Liver (tissue), 9 donors: Measurements from ENCODE around the gene RBM38. TPM values are rescaled to one million over a fixed set of nuclear protein-coding genes. Genes with fewer than 3 reads are reported as not detected.
"Not testable (repeated sequence)": the region's sequence is repeated elsewhere in the genome, so short reads cannot be mapped to it uniquely, and the experiment has no call there.

ENCODE experiments used
- DNase-seq: peaks from one replicate; pipeline ENCODE4 v3.0.0-alpha.2; 2017; ENCODE audit warnings: low spot score
- H3K27ac ChIP-seq, 2 donors: one replicate each; pipeline ENCODE4 v1.7.0; 2013; ENCODE audit warnings: inconsistent platforms in 2 of 2, low read length in 2 of 2, control low read depth in 1 of 2, low read depth in 1 of 2, mild to moderate bottlenecking in 1 of 2
- H3K27me3 ChIP-seq, 4 donors: one replicate each; pipeline versions ENCODE4 v1.6.1 to v1.7.0; 2013; ENCODE audit warnings: low read length in 3 of 4, inconsistent platforms in 1 of 4, mild to moderate bottlenecking in 1 of 4, moderate library complexity in 1 of 4; ENCODE audit not compliant: control insufficient read depth in 4 of 4, insufficient read depth in 4 of 4
- H3K36me3 ChIP-seq, 4 donors: one replicate each; pipeline versions ENCODE4 v1.6.1 to v1.7.0; 2013; ENCODE audit warnings: low read length in 3 of 4, mild to moderate bottlenecking in 3 of 4, low read depth in 1 of 4, moderate library complexity in 1 of 4; ENCODE audit not compliant: control insufficient read depth in 4 of 4, insufficient read depth in 3 of 4
- H3K4me1 ChIP-seq, 4 donors: one replicate each; pipeline versions ENCODE4 v1.6.1 to v1.7.0; 2013; ENCODE audit warnings: low read length in 3 of 4, mild to moderate bottlenecking in 3 of 4, moderate library complexity in 1 of 4; ENCODE audit not compliant: control insufficient read depth in 4 of 4, insufficient read depth in 4 of 4
- H3K4me3 ChIP-seq, 3 donors: one replicate each; pipeline versions ENCODE4 v1.6.1 to v1.7.0; 2013; ENCODE audit warnings: low read length in 3 of 3, control low read depth in 1 of 3, low read depth in 1 of 3, mild to moderate bottlenecking in 1 of 3
- H3K9ac ChIP-seq, 2 donors: one replicate each; pipeline ENCODE4 v1.7.0; 2013; ENCODE audit warnings: low read length in 2 of 2, mild to moderate bottlenecking in 2 of 2, moderate library complexity in 2 of 2, control low read depth in 1 of 2, low read depth in 1 of 2
- H3K9me3 ChIP-seq, 4 donors: one replicate each; pipeline versions ENCODE4 v1.6.1 to v1.7.0; 2013; ENCODE audit warnings: low read length in 3 of 4; ENCODE audit not compliant: control insufficient read depth in 4 of 4
- FOXA1 ChIP-seq: IDR thresholded peaks from 2 replicates; pipeline ENCODE4 v1.6.1; 2016; ENCODE audit warnings: antibody characterized with exemption
- GABPA ChIP-seq, 2 donors: IDR thresholded peaks in 1 of 2; conservative IDR thresholded peaks in 1 of 2; 2 replicates each; pipeline ENCODE4 v1.6.1; 2016; ENCODE audit warnings: antibody characterized with exemption in 2 of 2, mild to moderate bottlenecking in 1 of 2, moderate library complexity in 1 of 2
- HNF4G ChIP-seq: IDR thresholded peaks from 2 replicates; pipeline ENCODE4 v1.6.1; 2016; ENCODE audit warnings: antibody characterized with exemption
- JUND ChIP-seq, 2 donors: IDR thresholded peaks; 2 replicates each; pipeline ENCODE4 v1.6.1; 2016; ENCODE audit warnings: antibody characterized with exemption in 2 of 2
- NR2F2 ChIP-seq: IDR thresholded peaks from 2 replicates; pipeline ENCODE4 v1.6.1; 2016; ENCODE audit warnings: antibody characterized with exemption
- RXRA ChIP-seq, 2 donors: IDR thresholded peaks; 2 replicates each; pipeline ENCODE4 v1.6.1; 2017 to 2018; ENCODE audit warnings: antibody characterized with exemption in 2 of 2, mild to moderate bottlenecking in 1 of 2
- SP1 ChIP-seq: IDR thresholded peaks from 2 replicates; pipeline ENCODE4 v1.6.1; 2018; ENCODE audit warnings: antibody characterized with exemption, mild to moderate bottlenecking
- TAF1 ChIP-seq: conservative IDR thresholded peaks from 2 replicates; pipeline ENCODE4 v1.6.1; 2016; ENCODE audit warnings: antibody characterized with exemption, mild to moderate bottlenecking
- YY1 ChIP-seq: IDR thresholded peaks from 2 replicates; pipeline ENCODE4 v1.6.1; 2016; ENCODE audit warnings: antibody characterized with exemption, mild to moderate bottlenecking
- WGBS: extraction: QIAGEN DNeasy Blood & Tissue Kit; methylation state at CpG from one replicate; pipeline ENCODE4 v1.1.7; 2013; 5-methylcytosine and 5-hydroxymethylcytosine counted together
- polyA plus RNA-seq, 2 donors: library from polyadenylated mRNA; stranded (reverse) in 1 of 2; unstranded in 1 of 2; fragments of 200-250 nt in 1 of 2; fragments of >200 nt in 1 of 2; fragmentation: Nextera tagmentation in 1 of 2; extraction: Ambion mirVana in 1 of 2; gene quantifications; one replicate each; pipeline versions ENCODE4 v1.2.1 to v1.2.3, GENCODE V29; 2013 to 2015
- total RNA-seq, 2 donors: library from RNA; depleted of rRNA; stranded (reverse); fragments of >200 nt; gene quantifications; one replicate each; pipeline ENCODE4 v1.2.3, GENCODE V29; 2014
- TF ChIP-seq, protein P1 (sequence below): IDR thresholded peaks from 2 replicates; pipeline ENCODE4 v1.6.1; 2016; ENCODE audit warnings: antibody characterized with exemption
- TF ChIP-seq, protein P2 (sequence below): IDR thresholded peaks from 2 replicates; pipeline ENCODE4 v1.6.1; 2016; ENCODE audit warnings: antibody characterized with exemption
- TF ChIP-seq, protein P3 (sequence below): fragments of 150-350 bp; IDR thresholded peaks from 2 replicates; pipeline ENCODE4 v1.5.1; 2017; ENCODE audit warnings: improper control_type of control experiment, low read depth, low read length; ENCODE audit not compliant: missing input control
- TF ChIP-seq, protein P4 (sequence below): IDR thresholded peaks from 2 replicates; pipeline ENCODE4 v1.6.1; 2016; ENCODE audit warnings: antibody characterized with exemption, mild to moderate bottlenecking
- donor health status: healthy.
- donor health status: healthy.
- donor health status: healthy.
- donor health status: healthy.
- donor health status: healthy.

RBM38 gene
- total and polyA plus RNA-seq, 4 donors = 1.4 to 258 (median 6.0) TPM

DNA sequence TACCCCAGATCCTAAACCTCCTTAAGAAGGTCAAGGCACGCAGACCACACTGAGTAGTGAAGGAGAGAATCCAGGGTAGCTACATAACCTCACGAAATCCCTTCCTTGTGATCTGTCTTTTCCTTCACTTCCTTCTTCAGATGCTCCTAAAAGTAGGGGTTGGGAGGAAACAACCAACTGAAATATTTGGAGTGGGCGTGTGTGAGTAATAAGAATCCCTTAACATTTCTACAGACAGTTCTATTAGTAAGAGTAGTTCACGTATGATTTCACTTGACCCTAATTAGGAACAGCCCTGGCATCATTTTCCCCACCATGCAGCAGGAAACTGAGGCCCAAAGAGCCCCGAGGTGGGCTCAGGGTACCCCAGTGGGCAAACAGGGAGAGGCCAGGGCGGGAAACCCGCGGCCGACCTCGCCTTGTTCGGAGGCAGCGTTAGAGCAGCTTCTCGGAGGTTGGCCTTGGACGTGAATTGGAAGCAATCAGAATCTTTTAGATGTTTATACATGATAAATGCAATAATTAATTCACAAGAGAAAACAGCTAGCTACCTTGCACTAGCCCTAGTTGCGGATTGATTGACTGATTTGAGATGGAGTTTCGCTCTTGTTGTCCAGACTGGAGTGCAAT is 41.0 kb upstream of the RBM38 start:
- 91% methylated on average over 16 of the region's 16 CpGs for WGBS
- H3K36me3 ChIP-seq = peaks cover 8 to 15% (median 12%) of the 10 kb centered on the region in 4 donors
- H3K4me3 ChIP-seq = no peak overlapping the region
- H3K9ac ChIP-seq = no peak overlapping the region
- H3K27ac ChIP-seq = no peak overlapping the region
- no peaks in the 10 kb centered on the region for H3K9me3 ChIP-seq
- DNase-seq = no peak
- H3K27me3 ChIP-seq = no peaks in the 10 kb centered on the region
- H3K4me1 ChIP-seq = peaks cover 4 to 14% (median 10%) of the 10 kb centered on the region in 4 donors
- TF ChIP-seq RXRA (IDR thresholded peaks at IDR 0.05) (no peak), HNF4G (no peak), TAF1 (no peak), GABPA (IDR thresholded peaks at IDR 0.05 in 1 of 2, conservative IDR thresholded peaks at IDR 0.05 in 1 of 2) (no peak), JUND (IDR thresholded peaks at IDR 0.05) (no peak)
- TF ChIP-seq, protein P1, sequence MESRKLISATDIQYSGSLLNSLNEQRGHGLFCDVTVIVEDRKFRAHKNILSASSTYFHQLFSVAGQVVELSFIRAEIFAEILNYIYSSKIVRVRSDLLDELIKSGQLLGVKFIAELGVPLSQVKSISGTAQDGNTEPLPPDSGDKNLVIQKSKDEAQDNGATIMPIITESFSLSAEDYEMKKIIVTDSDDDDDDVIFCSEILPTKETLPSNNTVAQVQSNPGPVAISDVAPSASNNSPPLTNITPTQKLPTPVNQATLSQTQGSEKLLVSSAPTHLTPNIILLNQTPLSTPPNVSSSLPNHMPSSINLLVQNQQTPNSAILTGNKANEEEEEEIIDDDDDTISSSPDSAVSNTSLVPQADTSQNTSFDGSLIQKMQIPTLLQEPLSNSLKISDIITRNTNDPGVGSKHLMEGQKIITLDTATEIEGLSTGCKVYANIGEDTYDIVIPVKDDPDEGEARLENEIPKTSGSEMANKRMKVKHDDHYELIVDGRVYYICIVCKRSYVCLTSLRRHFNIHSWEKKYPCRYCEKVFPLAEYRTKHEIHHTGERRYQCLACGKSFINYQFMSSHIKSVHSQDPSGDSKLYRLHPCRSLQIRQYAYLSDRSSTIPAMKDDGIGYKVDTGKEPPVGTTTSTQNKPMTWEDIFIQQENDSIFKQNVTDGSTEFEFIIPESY = no peak
- TF ChIP-seq, protein P2, sequence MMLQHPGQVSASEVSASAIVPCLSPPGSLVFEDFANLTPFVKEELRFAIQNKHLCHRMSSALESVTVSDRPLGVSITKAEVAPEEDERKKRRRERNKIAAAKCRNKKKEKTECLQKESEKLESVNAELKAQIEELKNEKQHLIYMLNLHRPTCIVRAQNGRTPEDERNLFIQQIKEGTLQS = no peak
- TF ChIP-seq, protein P3, sequence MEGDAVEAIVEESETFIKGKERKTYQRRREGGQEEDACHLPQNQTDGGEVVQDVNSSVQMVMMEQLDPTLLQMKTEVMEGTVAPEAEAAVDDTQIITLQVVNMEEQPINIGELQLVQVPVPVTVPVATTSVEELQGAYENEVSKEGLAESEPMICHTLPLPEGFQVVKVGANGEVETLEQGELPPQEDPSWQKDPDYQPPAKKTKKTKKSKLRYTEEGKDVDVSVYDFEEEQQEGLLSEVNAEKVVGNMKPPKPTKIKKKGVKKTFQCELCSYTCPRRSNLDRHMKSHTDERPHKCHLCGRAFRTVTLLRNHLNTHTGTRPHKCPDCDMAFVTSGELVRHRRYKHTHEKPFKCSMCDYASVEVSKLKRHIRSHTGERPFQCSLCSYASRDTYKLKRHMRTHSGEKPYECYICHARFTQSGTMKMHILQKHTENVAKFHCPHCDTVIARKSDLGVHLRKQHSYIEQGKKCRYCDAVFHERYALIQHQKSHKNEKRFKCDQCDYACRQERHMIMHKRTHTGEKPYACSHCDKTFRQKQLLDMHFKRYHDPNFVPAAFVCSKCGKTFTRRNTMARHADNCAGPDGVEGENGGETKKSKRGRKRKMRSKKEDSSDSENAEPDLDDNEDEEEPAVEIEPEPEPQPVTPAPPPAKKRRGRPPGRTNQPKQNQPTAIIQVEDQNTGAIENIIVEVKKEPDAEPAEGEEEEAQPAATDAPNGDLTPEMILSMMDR = no peak

DNA sequence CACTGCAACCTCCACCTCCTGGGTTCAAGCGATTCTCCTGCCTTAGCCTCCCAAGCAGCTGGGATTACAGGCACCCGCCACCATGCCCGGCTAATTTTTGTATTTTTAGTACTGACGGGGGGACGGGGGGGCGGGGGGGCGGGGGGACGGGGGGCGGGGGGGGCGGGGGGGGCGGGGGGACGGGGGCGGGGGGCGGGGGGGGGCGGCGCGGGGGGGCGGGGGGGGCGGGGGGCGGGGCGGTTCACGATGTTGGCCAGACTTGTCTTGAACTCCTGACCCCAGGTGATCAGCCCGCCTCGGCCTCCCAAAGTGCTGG is 40.5 kb upstream of the RBM38 start:
- H3K9ac ChIP-seq = peak overlapping the region in 1 of 2 donors; percentile 34

DNA sequence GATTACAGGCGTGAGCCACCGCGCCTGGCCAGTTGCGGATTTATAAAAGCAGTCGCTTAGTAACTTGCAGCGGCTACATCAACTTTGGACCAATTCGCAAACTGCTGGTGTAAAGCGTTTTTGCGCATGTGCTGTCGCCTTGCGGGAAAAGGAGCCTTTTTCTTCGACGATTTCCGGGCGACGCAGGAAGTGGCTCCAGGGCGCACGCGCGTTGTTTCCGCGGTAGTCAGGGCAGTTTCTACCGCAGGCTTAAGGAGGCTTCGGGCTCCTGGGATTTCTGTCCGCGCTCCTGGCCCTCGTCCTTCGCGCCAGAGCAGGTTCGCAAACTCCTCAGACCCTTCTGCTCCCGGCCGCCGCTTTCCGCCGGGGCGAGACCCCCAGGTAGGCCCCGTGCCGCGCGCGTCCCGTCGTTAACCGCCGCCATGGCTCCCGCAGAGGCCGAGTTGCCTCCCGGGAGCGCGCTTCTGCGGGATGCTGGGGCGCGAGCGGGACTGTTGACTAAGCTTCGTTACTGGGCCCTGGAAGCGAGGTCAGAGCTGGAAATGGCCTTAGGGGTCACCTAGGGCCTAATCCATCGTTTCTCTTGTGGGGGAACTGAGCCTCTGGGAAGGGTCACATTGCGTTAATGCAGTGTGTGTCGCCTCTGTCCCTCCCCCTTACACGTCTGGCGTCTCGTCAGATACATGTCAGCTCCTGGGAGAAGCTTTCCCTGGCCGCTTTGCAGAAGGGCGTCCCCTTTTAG is 40.0 kb upstream of the RBM38 start, which contains the start of gene RAE1:
TSS of gene RAE1 (plus strand) at position 214 of the 742 bp plus-strand sequence. CDS start 2,784 bp downstream, outside the sequence.
- Histone ChIP-seq H3K9ac (peak within 1 kb of the TSS; percentile 70 to 97), H3K36me3 (peaks cover 8 to 24% (median 17%) of the 10 kb centered on the region in 4 donors), H3K9me3 (no peaks in the 10 kb centered on the region), H3K4me3 (peak within 1 kb of the TSS; percentile 88 to 99 (median 90)), H3K27ac (peak within 1 kb of the TSS; percentile 56 to 77), H3K4me1 (peaks cover 4 to 14% (median 10%) of the 10 kb centered on the region in 4 donors), H3K27me3 (no peaks in the 10 kb centered on the region)
- peak; percentile 87 for DNase-seq
- under 1% methylated on average over 64 of the region's 64 CpGs for whole genome bisulfite sequencing
- TF ChIP-seq, protein P4, sequence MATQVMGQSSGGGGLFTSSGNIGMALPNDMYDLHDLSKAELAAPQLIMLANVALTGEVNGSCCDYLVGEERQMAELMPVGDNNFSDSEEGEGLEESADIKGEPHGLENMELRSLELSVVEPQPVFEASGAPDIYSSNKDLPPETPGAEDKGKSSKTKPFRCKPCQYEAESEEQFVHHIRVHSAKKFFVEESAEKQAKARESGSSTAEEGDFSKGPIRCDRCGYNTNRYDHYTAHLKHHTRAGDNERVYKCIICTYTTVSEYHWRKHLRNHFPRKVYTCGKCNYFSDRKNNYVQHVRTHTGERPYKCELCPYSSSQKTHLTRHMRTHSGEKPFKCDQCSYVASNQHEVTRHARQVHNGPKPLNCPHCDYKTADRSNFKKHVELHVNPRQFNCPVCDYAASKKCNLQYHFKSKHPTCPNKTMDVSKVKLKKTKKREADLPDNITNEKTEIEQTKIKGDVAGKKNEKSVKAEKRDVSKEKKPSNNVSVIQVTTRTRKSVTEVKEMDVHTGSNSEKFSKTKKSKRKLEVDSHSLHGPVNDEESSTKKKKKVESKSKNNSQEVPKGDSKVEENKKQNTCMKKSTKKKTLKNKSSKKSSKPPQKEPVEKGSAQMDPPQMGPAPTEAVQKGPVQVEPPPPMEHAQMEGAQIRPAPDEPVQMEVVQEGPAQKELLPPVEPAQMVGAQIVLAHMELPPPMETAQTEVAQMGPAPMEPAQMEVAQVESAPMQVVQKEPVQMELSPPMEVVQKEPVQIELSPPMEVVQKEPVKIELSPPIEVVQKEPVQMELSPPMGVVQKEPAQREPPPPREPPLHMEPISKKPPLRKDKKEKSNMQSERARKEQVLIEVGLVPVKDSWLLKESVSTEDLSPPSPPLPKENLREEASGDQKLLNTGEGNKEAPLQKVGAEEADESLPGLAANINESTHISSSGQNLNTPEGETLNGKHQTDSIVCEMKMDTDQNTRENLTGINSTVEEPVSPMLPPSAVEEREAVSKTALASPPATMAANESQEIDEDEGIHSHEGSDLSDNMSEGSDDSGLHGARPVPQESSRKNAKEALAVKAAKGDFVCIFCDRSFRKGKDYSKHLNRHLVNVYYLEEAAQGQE = no peak
- TF ChIP-seq, protein P1 = no peak
- TF ChIP-seq FOXA1 (no peak), TAF1 (no peak), NR2F2 (no peak), SP1 (peak; percentile 32), YY1 (peak; percentile 94), RXRA (IDR thresholded peaks at IDR 0.05) (peak; percentile 23 to 33)
- TF ChIP-seq, protein P3 = no peak

More for the DNA sequence above, 40.5 kb upstream of the RBM38 start:
- DNase-seq, H3K9me3 ChIP-seq, H3K27me3 ChIP-seq: not testable (repeated sequence)
- peaks cover 8 to 20% (median 16%) of the 10 kb centered on the region in 4 donors for H3K36me3 ChIP-seq
- WGBS = 20% methylated on average over 12 of the region's 24 CpGs
- H3K27ac ChIP-seq = peak overlapping the region; percentile 56 to 77
- peaks cover 4 to 14% (median 10%) of the 10 kb centered on the region in 4 donors for H3K4me1 ChIP-seq
- peak overlapping the region; percentile 88 to 99 (median 90) for H3K4me3 ChIP-seq
